GM13977 (cell line): ENCODE measurements around the gene FLYWCH2.

Source experiments
- DNase-seq: peaks from one replicate; pipeline ENCODE4 v3.0.0; 2012; ENCODE audit warnings: low spot score
- in situ Hi-C: fragments of 300-500 bp; cut with MboI; formaldehyde crosslinking; loops from one replicate; pipeline ENCODE4 v1.12.0; 2022; ENCODE audit warnings: low sequenced_read_pairs, low pct_unique_long_range_greater_than_20kb, mixed read lengths, inconsistent platforms; ENCODE audit not compliant: unreplicated experiment
- TF ChIP-seq, protein P1 (sequence below): IDR thresholded peaks from 2 replicates; pipeline ENCODE4 v1.5.1; 2012; ENCODE audit warnings: mild to moderate bottlenecking, control low read depth; ENCODE audit not compliant: insufficient read depth; ENCODE audit errors: extremely low read depth, missing control alignments

The FLYWCH2 gene

GRCh38 chr16:2839650-2840450 is 43.2 kb upstream of the FLYWCH2 start:
- TF ChIP-seq, protein P1, sequence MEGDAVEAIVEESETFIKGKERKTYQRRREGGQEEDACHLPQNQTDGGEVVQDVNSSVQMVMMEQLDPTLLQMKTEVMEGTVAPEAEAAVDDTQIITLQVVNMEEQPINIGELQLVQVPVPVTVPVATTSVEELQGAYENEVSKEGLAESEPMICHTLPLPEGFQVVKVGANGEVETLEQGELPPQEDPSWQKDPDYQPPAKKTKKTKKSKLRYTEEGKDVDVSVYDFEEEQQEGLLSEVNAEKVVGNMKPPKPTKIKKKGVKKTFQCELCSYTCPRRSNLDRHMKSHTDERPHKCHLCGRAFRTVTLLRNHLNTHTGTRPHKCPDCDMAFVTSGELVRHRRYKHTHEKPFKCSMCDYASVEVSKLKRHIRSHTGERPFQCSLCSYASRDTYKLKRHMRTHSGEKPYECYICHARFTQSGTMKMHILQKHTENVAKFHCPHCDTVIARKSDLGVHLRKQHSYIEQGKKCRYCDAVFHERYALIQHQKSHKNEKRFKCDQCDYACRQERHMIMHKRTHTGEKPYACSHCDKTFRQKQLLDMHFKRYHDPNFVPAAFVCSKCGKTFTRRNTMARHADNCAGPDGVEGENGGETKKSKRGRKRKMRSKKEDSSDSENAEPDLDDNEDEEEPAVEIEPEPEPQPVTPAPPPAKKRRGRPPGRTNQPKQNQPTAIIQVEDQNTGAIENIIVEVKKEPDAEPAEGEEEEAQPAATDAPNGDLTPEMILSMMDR: no peak
- in situ Hi-C loops: no loop called here
- no peak for DNase-seq

- DNase-seq: no peak
- TF ChIP-seq, protein P1: no peak
- in situ Hi-C loops: no loop called here
These were observed 42.1 kb upstream of the FLYWCH2 start for GRCh38 chr16:2840914-2841313.

DNA sequence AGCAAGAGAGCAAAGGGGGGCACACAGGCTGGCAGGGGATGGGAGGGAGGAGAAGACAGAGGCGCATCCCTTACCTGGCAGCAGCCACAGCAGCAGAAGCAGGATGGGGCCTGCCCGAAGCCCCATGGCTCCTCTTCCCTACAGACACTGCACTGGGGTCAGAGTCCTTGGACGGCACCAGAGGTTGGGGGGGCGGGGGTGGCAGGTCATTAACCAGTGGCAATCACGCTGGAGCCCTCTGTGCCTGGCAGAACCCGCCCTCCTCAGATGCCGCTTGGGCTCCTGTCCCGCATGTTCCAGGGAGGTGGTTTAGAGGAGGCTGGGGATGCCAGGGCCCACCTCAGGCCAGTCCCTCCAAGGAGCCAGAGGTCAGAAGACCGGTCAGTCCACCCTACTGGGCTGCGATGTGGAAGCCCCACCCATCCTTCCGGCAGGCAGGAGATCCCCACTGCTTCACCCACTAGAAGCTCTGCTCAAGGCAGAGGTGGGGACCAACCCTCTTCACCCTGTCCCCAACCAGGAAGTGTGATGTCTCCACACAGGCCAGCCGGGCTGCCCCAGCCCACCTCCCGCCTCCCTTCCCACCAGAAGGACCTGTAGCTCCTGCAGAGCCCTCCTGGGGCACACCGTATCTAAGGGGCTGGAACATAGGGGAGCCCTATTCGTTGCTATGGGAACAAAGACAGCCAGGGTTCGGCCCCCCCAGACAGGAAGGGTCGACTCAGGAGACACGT is 41.2 kb upstream of the FLYWCH2 start:
- no peak for DNase-seq
- in situ Hi-C loops: no loop called here
- TF ChIP-seq, protein P1: no peak

DNA sequence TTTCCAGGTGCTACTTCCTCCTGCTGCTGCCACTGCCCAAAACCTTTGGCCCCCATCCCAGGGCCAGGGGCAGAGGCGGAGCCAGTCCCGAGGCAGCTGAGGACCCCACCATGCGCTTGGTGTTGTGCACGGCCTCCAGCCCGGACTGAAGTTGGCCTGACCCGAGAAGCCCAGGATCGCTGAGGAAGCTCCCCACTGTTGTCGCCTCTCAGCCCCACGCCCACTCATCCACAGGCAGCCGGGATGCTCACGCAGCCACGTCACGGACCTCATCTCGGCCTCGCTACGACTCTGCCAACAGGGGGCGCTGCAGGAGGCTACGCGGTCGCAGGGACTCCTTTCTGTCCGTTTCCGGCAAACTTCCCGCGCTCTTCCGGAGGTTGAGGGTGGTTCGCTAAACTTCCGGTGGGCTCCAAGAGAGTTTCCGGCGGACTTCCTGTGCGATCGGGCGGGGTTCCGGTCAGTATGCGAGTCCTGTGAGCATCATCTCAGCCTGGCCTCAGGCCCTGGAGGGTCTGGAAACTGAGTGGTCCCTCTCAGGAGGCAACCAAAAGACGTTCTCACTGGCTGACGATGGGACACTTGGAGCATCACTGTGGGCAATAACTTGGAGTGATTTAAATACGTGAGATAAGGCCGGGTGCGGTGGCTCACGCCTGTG is 40.5 kb upstream of the FLYWCH2 start:
- in situ Hi-C loops: no loop called here
- TF ChIP-seq, protein P1: peak; percentile 64
- DNase-seq: peak; percentile 51

DNA sequence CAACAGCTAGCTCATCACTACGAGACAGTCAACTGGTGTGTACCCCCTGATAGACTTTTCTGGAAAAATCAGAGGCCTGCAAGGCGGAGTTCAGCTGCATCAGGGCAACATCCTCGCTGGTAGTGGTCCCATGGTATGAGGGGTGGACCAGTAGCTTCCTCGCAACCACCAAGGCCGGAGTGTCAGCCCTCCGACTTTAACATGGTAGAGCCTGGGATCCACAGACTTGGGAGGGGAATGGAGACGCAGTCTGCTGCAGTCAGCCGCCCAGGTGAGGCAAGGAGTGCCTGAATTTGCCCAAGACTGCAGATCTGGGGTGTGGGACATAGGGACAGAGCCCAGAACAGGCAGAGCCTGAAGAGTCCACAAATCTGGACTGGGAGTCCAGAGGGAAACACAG is 39.5 kb upstream of the FLYWCH2 start:
- DNase-seq: no peak
- in situ Hi-C loops: no loop called here
- TF ChIP-seq, protein P1: no peak

GRCh38 chr16:2845116-2845515 is 37.9 kb upstream of the FLYWCH2 start:
- in situ Hi-C loops: no loop called here
- DNase-seq: no peak
- TF ChIP-seq, protein P1: no peak
